Midbrain (tissue), 1 donor: ENCODE data around the gene RMND1.
"Not testable (repeated sequence)": the region's sequence is repeated elsewhere in the genome, so short reads cannot be mapped to it uniquely, and the experiment has no call there.

ENCODE experiments used
- DNase-seq: peaks from one replicate; lab custom pipeline; 2025; lab: John Stamatoyannopoulos, UW

The RMND1 gene

DNA sequence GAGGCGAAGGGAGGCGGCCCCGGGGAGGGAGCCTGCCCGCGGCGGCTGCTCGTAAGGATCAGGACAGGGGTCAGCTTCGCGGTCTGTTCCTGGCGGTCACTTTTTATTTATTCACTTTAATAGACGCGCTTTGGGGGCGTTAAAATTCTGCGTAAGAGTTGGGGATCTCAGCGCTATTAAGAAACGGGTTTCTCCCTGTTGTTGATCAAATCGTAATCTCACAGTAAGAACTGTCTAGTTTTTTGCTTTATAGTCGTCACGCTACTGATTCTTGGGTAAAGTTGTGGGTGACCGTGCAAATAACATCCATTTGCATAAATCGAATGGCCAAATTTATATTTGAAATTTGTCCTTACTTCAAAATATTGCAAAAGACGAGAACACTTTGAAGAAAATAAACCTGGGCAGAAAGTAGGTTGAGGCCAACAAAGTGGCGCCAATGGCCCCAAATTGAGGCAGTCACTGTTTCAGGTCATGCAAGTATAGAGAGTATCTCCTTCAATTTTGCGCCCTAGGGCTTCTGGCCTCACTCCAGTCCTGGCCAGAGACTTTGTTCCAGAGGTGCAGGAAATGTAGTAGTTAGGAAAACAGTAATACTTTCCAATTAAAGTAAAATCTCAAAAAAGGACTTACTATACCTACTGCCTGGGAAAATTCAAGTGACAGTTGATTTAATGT is 963 bp upstream of the RMND1 start:
- peak; percentile 31 for DNase-seq

DNA sequence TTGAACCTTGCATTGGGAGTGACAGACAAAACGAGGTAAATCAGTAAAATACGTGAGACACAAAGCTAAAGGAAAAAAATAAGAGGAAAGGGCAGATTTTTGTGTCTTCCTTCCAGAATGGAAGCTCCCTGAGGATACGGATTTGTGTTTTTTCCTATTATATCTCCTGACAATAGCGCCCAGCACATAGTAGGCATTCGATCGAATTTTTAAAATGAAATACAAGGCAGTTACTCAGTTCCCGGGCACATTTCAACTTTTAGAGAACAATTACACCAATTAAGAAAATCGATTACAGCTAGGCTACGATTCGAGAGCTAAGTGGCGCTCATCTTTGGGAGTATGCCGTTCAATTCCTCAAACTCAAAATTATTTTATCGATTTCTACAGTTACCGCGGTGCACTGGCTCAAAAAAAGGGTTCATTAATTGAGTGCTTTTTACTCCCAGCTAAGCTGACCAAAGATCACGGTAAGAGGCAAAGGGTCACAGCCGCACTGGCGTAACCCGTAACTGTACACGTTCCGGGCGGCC is 443 bp downstream of the RMND1 start:
- no peak for DNase-seq

DNA sequence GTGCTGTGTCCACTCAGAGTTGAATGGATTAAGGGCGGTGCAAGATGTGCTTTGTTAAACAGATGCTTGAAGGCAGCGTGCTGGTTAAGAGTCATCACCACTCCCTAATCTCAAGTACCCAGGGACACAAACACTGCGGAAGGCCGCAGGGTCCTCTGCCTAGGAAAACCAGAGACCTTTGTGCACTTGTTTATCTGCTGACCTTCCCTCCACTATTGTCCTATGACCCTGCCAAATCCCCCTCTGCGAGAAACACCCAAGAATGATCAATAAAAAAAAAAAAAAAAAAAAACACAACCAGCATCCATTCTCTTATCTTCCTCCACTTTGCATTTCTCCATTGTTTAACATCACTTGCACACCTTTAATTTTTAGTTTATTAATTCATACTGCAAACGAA is 998 bp downstream of the RMND1 start:
- DNase-seq: not testable (repeated sequence)

DNA sequence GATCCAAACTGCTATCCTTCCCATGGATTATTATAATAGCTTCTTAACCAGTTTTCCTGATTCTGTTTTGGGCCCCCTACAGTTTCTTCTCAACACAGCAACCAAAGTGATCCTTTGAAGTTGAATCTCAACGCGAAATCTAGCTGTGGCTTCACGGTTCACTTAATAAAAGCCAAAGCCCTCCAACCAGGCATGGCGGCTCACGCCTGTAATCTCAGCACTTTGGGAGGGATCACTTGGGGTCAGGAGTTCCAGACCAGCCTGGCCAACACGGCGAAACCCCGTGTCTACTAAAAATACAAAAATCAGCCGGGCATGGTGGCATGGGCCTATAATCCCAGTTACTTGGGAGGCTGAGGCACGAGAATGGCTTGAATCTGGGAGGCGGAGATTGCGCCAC is 3.3 kb downstream of the RMND1 start:
- DNase-seq: no peak

DNA sequence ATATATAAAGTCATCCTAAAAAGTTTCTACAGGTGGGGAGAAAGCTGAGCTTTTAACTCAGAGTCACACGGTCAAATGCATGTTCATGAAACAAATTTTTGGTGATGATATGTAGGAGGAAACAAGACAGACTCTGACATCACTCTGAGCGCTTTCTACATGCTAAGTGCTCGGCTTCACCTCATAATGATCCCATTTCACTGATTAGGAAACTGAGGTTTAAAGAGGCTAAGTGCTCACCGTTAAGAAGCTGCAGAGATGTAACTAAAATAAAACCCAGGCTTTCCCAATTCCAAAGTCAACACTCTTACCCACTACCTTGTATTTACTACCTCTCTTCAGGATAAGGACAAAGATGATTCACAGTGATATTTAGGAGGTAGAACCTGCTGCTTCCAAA is 4.7 kb downstream of the RMND1 start:
- no peak for DNase-seq

DNA sequence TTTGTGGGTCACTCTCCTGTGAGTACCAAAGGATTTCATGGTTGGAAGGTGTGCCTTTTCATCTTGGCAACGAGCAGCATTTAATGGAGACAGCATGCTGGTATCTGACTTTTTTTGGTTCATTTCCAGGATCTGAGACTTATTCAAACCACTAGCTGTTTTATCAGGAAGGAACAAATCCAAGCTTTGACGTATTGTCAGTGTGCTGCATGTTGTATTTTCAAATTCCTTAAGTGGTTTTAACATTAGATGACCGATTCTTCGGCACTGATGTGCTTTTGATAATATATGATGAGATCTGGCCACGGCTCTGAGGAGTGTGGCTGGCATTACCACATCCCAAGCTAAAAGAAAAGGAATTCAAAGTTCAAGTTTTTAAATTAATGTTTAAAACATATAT is 6.4 kb downstream of the RMND1 start:
- no peak for DNase-seq

DNA sequence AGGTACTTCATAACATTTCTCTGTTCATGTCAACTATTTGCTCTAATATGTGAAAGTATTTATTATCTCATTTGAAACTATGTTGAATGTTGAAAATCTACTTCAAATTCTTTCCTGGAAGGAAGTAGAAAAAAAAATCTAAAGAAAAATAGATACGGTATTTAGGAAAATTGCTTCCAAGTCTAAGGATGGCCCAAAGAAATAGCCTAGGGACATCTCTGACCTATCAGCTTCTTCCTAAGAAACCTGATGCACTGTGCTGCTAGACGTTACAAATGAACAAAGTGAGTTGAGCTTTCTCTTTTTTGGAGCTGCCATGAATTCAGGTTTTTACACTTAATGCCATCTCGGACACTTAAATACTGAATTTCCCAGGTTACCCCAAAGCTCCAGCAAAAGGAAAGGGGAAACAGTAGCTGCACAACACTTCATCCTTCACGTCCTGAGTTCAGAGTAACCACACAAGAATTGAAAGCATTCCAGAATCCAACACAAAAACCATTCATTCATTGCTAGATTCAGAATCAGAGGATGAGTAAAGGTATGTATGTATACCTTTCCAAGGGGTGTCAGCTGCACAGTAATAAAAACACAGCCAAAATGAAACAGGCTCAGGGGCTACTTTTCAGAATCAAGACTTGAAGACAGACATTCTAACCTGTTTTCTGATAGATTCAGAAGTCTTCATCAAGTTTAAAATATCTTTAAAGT is 7.9 kb downstream of the RMND1 start:
- no peak for DNase-seq

DNA sequence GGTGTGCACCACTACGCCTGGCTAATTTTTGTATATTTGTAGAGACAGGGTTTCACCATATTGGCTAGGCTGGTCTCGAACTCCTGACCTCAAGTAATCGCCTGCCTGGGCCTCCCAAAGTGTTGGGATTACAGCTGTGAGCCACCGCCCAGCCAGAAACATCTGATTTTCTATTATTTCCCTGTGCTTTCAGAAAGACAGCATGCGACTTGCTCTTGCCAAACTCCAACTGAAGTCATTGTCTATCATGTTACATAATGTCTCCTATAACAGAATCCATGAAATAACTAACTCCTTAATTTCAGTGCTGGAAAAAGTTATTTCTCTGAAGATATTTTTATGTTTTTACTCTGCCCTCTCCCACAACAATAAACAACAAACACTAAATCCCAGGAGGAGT is 8.5 kb downstream of the RMND1 start:
- no peak for DNase-seq

DNA sequence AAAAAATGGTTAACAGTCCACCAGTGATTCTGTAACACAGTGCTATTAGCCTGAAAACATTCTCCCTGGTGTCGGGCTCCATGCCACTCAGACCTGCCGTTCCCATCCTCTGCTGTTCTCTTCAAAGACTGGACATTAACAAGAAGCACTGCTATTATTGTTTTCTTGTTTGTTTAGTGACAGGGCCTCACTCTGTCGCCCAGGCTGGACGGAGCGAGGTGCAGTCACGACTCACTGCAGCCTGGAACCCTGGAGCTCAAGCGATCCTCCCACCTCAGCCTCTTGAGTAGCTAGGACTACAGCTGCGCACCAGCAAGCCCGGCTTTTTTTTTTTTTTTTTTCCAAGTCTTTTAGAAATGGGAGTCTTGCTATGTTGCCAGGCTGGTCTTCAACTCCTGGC is 9.6 kb downstream of the RMND1 start:
- DNase-seq: no peak

DNA sequence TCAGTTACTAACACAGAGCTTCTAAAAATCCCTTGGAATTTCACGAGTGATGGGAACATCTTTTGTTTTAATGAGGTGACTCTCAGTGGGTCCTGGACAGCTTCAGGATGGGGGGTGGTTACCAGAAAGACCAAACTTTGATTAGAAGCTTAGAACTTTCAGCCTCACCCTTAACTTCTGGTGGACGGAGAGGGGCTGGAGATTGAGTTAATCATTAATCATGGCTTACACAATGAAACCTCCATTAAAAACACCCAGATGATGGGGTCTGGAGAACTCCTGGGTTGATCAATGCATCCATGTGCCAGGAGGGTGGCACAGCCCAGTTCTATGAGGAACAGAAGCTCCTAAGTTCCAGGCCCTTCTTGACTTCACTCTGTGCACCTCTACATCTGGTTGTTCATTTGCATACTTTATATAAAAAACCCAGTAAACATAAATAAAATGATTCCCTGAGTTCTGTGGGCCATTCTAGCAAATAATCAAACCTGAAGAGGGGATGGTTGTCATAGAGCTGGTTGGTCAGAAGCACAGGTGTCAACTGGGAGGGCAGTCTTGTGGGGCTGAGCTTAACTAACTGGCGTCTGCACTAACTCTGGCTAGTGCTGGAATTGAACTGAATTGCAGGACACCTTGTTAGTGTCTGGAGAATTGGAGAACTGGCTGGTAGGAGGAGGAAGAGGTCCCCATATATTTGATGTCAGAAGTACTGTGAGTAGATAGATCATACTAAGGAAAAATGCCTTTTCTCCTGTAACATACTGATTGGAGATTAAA is 10.3 kb downstream of the RMND1 start:
- DNase-seq: no peak

DNA sequence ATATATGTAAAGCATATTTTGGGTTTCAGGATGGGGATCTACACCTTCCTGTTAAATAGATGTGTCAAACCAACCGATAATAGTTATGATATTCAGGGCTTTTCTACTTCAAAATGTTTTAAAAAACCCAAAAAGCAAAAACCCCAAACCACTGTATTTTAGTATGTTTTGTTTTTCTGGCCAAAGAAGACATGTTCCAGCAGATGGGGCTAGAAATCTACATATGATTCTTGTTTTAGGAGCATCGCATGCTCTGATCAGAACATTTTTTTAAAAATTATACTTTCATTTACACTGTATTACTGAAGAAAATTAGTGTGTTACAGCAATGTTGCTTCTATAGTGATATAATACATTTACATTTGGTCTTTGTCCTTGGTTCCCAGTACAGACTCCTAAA is 11.0 kb downstream of the RMND1 start:
- peak; percentile 17 for DNase-seq

DNA sequence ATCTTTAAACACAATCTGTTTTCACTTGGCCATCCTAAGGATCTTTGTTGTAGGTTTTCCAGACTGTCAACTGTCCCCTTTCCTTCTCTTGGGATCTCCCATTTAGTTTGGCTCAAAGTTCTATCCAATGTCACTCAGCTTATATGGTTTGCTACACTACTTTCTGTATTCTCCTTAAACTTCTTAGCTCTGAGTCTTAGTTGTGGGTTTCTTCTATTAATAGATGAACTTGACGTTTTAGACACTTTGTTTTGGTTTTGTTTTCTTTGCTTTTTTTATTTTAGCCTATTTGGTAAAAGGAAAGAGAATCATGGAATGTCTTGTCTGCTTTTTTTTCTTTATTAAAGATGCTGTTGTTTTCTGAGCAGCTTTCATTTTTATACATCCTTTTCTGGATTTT is 11.4 kb downstream of the RMND1 start:
- no peak for DNase-seq

DNA sequence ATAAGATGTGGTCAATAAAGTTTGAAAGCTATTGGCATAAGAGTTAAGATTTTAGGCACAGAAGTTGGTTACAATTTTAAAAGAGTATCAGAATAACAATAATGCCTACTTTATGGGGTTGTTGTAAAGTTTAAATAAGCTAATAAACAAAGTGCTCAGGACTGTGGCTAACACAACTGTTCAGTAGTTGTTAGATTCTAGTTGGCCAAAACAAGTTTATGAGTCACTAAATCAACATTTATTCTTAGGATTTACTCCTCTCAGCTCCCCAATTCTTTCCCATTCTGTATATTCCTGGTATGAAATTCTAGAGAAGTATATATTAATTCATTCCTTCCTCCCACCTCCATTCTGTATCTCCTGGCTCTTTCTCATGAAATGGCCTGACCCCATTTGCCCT is 14.5 kb downstream of the RMND1 start:
- no peak for DNase-seq

DNA sequence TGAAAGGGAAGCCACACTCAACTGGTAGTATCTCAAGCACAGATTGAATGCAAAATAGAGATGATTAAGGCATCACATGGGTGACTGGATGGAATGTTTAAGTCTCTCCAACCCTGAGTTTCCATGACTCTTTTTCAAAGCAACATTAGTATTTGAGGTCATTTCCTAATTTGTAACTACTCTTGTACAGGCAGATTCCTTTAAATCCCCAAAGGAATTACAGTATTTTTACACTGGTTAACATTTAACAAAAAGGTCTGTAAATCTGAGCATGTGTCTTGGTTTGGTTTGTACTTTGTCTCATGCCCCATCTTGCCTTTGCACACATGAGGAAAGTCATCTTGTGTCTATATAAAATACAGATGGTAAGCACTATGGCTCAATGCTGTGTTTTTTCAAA is 15.1 kb downstream of the RMND1 start:
- no peak for DNase-seq

DNA sequence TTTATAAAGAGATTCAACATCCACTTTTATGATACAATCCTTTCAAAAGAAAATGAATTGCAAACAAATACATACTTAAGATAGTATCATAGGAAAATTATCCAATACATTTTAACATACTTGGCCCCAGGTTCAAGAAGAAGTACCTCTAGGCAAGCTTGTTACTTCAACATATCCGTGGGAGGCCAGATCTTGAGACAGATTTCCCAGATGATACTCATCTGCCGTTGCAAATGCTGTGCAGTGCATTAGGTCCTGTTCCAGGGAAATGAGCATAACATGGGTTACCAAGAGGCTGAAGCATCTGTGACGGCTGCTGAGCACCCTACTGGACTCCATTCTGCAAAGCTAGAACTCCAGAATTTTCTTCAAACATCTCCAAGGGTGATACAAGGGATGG is 15.6 kb downstream of the RMND1 start:
- no peak for DNase-seq

DNA sequence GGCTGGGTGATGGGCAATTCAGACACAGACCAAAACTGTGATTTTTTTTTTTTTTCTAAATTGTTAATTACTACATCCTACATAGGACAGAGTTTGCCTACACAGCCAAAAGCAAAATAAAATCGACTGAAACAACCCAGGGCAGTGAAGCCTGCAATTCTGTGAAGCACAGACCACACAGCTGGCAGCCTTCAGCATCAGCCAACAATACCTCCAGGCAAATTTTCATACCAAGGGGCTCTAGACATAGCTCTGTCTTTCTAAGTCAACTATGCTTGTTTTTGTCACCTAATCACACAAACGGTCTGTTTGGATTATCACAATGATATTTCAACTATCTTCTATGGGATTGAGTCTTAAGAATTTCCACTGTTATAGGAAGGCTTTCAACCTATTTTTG is 17.6 kb downstream of the RMND1 start:
- no peak for DNase-seq

DNA sequence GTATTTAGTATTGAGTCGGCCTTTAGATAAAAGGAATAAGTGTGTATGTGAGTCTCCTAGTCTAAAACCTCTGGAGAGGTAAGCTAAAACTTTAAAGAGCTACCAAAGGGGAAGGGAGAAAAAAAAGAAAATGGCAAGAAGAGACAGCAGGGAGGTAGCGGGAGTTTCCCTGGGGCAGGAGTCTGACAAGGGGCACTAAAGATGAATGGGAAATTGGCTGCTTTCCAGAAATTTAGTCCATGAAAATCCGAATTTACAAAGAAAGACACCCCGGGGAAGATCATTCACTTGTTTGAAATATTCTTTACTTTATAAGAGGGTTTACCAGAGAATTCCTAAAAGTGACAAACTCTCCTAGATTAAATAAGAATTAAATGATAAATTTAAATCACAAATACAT is 19.3 kb downstream of the RMND1 start:
- DNase-seq: no peak

DNA sequence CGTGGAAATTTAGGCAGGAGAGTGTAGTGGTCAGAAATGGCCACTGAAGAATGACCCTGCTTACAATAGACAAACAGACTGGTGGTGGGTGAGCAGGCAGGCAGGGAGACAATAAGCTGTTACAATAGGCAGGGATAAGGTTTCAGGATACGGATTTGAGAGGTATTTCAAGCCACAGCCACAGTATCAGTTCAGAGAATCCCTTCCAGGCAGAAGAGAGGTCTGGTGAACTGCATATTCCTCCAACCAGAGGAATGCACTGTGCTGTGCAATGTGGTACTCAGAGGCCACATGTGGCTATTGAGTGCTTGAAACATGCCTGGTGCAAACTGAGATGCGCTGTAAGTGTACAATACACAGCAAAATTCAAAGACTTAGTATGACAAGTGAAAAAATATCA is 20.6 kb downstream of the RMND1 start:
- DNase-seq: no peak

DNA sequence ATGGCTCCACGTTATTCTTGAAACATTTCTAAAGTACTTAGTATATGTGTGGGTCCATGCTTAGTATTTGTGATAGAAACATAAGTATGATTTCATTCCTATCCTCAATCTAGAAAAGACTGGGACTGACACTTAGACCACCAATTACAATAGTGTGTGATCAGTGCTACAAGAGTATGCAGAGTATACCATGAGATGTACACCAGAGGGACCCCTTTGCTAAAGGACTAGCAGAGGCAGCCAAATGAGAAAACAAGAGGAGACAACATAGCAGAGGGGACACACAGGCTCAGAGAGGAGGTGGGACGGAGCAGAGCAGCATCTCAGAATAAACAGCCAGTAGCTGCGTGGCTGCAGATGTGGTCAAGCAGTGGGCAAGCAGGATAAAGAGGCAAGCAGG is 21.0 kb downstream of the RMND1 start:
- no peak for DNase-seq

DNA sequence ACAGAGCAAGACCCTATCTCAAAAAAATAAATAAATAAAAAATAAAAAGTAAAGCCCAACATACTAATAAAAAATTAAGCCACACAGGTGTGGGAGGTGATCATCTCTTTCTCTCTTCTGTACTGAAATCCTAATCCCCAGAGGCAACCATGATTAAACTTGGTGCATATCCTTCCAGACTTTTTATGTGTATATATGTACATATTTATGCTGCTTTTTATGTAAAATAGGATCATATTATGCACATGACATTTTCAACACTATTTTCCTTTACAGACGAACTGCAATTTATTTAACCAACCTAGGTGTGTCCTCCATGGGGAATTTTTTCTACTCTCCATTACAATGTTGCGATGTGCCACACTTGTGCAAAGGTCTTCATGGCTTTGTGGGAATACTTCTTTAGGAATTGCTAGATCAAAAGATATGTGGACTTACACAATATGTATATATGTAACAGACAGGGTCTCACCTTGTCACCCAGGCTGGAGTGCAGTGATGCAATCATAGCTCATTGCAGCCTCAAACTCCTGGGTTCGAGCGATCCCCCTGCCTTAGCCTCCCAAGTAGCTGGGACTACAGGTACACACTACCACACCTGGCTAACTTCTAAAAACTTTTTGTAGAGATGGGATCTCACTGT is 23.7 kb downstream of the RMND1 start:
- no peak for DNase-seq

DNA sequence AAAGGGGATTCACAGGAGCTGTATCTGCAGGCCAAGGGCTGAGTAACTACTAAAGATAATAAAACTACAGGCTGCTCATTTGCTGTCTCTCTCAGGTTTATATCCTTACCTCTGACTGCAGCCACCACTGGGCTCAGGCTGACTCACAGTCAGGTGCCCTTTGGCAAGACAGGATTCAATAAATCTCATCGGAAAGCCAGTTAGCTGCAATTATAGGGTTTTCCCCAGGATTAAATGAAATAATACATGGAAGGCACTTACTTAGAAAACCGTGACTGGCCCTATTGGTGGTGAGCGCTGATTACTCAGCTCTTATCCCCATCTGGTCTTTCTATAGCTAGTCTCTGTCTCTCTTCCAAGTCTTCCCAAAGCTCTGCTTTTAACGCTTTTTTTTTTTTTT is 26.4 kb downstream of the RMND1 start:
- no peak for DNase-seq

DNA sequence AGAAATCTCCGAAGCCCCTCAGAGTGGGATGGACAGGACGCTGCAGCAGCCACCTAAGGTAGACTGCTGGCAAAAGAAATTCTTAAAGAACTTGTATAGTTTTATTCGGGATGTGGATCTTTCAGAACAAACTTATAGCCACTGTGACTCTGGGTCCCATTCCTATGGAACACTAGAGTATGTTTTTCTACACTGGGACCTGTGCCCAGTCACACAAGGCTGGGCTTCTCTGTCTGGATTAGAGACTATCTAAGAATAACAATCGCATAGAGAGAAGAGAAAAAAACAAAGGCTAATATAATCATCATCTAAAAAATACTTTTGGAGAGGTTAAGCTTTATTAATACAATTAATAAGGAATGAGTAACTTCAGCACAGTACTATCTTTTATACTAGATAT is 28.9 kb downstream of the RMND1 start:
- DNase-seq: peak; percentile 33

DNA sequence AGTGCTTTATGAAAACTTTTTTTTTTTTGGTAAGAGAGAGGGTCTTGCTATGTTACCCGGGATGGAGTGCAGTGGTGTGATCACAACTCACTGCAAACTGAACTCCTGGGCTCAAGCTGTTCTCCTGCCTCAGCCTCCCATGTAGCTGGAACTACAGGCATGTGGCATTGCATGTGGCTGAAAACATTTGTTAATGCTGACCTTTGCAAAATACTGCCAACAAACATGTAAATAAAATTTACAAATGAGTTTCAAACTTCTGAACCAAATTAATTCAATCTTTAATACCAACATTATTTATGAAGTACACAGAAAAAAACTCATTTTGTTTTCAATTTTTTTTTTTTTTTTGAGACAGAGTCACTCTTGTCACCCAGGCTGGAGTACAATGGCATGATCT is 34.4 kb downstream of the RMND1 start:
- DNase-seq: no peak
